ENCODE measurements around the gene GINS3. TPM values are rescaled to one million over a fixed set of nuclear protein-coding genes. Genes with fewer than 3 reads are reported as not detected.

GINS3 gene
- total RNA-seq, 2 donors from 2014 or later, result 2.5 to 11.7 TPM

DNA sequence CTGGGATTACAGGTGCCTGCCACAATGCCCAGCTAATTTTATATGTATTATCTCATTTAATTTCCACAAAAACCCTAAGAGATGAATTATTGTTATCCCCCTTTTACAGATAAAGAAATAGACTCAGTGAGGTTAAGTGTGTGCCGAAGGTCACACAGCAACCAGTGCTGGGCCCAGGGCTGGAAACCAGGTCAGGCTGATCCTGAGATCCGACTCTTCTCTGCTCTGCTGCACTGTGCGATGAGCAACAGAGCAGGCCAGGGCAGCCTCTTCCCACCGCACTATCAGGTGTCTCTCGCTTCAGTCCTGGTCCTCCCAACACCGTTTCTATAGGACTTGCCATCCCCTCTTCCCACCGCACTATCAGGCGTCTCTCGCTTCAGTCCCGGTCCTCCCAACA is 24.8 kb downstream of the GINS3 start:
- Histone ChIP-seq H3K4me1 (no peaks in the 10 kb centered on the region), H3K9ac (ENCODE audit: low read depth in 2 of 2, low read length in 2 of 2) (no peak overlapping the region), H3K27ac (no peak overlapping the region), H3K36me3 (no peaks in the 10 kb centered on the region), H3K9me3 (no peaks in the 10 kb centered on the region), H3K27me3 (no peaks in the 10 kb centered on the region), H3K4me3 (no peak overlapping the region)
- intact Hi-C loops (cut with DNase I), result no loop called here
- no peak for DNase-seq
- TF ChIP-seq, protein P1, sequence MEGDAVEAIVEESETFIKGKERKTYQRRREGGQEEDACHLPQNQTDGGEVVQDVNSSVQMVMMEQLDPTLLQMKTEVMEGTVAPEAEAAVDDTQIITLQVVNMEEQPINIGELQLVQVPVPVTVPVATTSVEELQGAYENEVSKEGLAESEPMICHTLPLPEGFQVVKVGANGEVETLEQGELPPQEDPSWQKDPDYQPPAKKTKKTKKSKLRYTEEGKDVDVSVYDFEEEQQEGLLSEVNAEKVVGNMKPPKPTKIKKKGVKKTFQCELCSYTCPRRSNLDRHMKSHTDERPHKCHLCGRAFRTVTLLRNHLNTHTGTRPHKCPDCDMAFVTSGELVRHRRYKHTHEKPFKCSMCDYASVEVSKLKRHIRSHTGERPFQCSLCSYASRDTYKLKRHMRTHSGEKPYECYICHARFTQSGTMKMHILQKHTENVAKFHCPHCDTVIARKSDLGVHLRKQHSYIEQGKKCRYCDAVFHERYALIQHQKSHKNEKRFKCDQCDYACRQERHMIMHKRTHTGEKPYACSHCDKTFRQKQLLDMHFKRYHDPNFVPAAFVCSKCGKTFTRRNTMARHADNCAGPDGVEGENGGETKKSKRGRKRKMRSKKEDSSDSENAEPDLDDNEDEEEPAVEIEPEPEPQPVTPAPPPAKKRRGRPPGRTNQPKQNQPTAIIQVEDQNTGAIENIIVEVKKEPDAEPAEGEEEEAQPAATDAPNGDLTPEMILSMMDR (IDR thresholded peaks at IDR 0.05), result no peak

DNA sequence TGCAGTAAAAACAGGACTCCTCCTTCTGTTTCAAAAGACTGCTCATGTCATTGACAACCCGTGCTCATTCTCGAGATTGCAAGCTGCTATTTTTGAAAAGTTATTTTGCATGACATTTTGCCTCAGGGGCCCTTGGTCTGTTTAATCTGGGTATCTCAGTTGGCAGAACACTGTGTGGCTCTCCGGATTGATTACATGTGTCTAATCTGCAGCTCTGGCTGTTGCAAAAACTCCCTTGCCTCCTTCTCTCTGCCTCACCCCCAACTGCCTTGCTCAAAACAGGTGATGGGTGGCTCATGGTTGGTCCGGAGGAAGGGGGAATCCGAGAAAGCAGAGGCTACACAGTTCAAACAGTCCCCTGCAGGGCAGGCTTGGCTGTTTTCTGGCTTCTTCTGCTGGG is 25.3 kb downstream of the GINS3 start:
- Histone ChIP-seq H3K4me3 (no peak overlapping the region), H3K4me1 (no peaks in the 10 kb centered on the region), H3K9ac (ENCODE audit: low read depth in 2 of 2, low read length in 2 of 2) (no peak overlapping the region), H3K27ac (no peak overlapping the region), H3K9me3 (no peaks in the 10 kb centered on the region), H3K36me3 (no peaks in the 10 kb centered on the region), H3K27me3 (no peaks in the 10 kb centered on the region)
- TF ChIP-seq, protein P1 (IDR thresholded peaks at IDR 0.05), result no peak
- DNase-seq, result no peak
- intact Hi-C loops (cut with DNase I), result no loop called here

DNA sequence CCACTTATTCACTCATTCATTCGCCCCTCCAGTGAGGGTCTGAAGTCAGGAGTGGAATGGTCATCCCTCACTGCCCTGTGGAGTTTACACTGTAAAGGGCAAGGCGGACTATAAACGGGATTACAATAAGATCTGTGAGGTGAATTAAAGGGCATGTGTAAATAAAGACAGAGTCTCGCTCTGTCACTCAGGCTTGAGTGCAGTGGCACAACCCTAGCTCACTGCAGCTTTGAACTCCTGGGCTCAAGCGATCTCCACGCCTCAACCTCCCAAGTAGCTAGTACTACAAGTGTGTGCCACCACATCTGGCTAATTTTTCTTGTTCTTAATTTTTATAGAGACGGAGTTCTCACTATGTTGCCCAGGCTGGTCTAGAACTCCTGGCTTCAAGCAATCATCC is 25.8 kb downstream of the GINS3 start:
- Histone ChIP-seq H3K27me3 (no peaks in the 10 kb centered on the region), H3K4me1 (no peaks in the 10 kb centered on the region), H3K4me3 (no peak overlapping the region), H3K36me3 (no peaks in the 10 kb centered on the region), H3K9ac (ENCODE audit: low read depth in 2 of 2, low read length in 2 of 2) (no peak overlapping the region), H3K27ac (no peak overlapping the region), H3K9me3 (no peaks in the 10 kb centered on the region)
- intact Hi-C loops (cut with DNase I), result no loop called here
- TF ChIP-seq, protein P1 (IDR thresholded peaks at IDR 0.05), result no peak
- no peak for DNase-seq

DNA sequence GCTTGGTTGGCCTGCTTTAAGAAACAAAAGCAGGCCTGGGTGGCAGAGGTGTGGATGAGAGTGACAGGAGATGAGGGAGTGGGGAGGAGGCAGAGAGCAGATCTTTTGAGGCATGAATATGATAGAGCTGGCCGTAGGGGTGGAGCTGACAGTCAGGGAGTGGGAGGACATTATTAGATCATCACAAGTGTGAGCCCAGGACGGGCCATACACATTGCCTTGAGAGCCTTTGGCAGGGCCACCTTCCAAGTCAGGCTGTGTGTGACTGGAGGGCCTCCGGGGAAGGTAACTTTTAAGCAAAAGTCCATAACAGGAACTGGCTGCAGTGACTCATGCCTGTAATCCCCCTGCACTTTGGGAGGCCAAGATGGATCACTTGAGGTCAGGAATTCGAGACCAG is 26.3 kb downstream of the GINS3 start:
- no peaks in the 10 kb centered on the region for H3K4me1 ChIP-seq
- H3K9me3 ChIP-seq, result no peaks in the 10 kb centered on the region
- TF ChIP-seq, protein P1 (IDR thresholded peaks at IDR 0.05), result no peak
- no peak overlapping the region for H3K27ac ChIP-seq
- H3K27me3 ChIP-seq, result no peaks in the 10 kb centered on the region
- no peak overlapping the region for H3K4me3 ChIP-seq
- H3K9ac ChIP-seq (ENCODE audit: low read depth in 2 of 2, low read length in 2 of 2), result no peak overlapping the region
- no peak for DNase-seq
- intact Hi-C loops (cut with DNase I), result no loop called here
- no peaks in the 10 kb centered on the region for H3K36me3 ChIP-seq

DNA sequence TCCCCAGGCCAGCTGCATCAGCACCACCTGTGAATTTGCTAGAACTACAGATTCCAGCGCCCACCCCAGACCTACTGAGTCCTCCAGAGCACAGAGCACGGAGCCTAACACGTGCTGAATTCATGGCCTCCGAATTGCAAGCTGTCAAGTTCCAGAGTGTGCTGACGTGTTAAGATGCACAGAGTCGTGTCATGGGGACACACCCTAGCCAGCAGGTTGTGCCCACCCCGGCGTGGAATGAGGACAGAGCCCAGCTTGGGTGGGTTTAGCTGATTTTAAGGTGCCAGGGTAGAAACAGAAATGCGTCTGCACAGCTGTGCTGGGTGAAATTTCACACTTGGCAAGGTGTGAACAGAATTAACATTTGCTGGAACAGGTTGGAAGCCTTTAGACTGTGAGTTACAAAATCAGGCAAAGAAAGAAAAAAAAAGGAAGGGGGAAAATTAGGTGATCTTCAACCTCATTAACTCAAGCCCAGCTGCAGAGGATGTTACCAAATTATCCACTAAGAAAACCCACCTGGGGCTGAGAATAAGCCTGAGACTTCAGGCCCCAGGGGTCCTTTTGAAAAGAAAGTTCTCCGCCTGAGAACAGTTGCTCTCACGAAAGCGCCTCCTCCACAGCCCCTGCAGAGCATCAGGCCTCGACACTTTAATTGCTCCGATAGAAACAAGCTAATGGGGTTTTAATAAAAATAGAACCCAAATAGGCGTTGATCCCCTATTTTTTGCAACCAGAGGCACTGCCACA is 27.1 kb downstream of the GINS3 start:
- Histone ChIP-seq H3K4me3 (no peak overlapping the region), H3K27ac (no peak overlapping the region), H3K4me1 (no peaks in the 10 kb centered on the region), H3K9ac (ENCODE audit: low read depth in 2 of 2, low read length in 2 of 2) (no peak overlapping the region), H3K36me3 (no peaks in the 10 kb centered on the region), H3K27me3 (no peaks in the 10 kb centered on the region), H3K9me3 (no peaks in the 10 kb centered on the region)
- TF ChIP-seq, protein P1 (IDR thresholded peaks at IDR 0.05), result no peak
- no peak for DNase-seq
- intact Hi-C loops (cut with DNase I), result no loop called here

Data from colonic mucosa (tissue), 4 donors.